Mammary epithelial cell (primary cell): ENCODE measurements around the gene LONRF2.

Experiments
- EZH2 ChIP-seq: IDR thresholded peaks from 2 replicates; pipeline ENCODE4 v1.6.1; 2012; ENCODE audit warnings: low read length, inconsistent platforms, borderline replicate concordance
- TF ChIP-seq, protein P1 (sequence below), 2 donors: IDR thresholded peaks in 1 of 2; conservative IDR thresholded peaks in 1 of 2; 2 replicates each; pipeline ENCODE4 v1.5.1; 2011 to 2012; ENCODE audit warnings: inconsistent platforms in 2 of 2, low read length in 2 of 2, mild to moderate bottlenecking in 2 of 2, control low read depth in 1 of 2, low read depth in 1 of 2; ENCODE audit not compliant: insufficient read depth in 1 of 2; ENCODE audit errors: extremely low read depth in 1 of 2

DNA sequence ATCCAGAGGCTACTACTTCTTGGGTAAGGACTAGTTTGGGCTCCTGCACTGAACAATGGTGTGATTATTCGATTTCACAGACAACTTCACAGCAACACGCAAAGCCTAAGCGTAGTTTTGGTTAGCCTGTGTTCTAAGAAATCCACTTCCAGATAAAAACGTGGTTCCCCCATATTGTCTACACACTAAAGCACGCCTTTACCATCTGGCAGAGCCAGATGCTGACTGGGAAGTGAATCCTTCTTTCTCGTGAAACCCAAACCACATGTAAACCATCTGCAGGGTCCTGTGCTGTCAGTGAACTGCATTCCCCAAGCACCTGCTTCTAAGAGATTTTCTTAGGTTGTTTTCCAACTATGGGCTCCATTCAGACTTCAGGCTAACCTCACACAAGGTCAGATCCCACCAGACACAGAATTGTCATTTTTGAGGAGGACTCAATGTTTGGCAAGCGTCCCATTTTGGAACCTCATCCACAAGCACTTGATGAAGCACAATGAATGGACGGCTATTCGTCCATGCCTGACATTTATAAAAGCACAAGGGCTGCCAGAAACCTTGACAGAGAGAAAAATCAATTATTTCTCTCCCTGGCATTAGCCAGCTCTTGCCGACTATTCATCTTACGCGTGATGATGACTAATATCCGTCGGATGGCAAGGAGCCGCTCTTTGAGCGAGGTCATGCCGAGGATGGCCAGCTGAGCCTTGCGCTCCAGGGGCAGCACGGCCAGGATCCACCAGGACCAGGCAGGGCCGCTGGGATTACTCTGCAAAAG is 38.4 kb downstream of the LONRF2 start:
- TF ChIP-seq, protein P1, sequence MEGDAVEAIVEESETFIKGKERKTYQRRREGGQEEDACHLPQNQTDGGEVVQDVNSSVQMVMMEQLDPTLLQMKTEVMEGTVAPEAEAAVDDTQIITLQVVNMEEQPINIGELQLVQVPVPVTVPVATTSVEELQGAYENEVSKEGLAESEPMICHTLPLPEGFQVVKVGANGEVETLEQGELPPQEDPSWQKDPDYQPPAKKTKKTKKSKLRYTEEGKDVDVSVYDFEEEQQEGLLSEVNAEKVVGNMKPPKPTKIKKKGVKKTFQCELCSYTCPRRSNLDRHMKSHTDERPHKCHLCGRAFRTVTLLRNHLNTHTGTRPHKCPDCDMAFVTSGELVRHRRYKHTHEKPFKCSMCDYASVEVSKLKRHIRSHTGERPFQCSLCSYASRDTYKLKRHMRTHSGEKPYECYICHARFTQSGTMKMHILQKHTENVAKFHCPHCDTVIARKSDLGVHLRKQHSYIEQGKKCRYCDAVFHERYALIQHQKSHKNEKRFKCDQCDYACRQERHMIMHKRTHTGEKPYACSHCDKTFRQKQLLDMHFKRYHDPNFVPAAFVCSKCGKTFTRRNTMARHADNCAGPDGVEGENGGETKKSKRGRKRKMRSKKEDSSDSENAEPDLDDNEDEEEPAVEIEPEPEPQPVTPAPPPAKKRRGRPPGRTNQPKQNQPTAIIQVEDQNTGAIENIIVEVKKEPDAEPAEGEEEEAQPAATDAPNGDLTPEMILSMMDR (conservative IDR thresholded peaks at IDR 0.05 in 1 of 2, IDR thresholded peaks at IDR 0.05 in 1 of 2; ENCODE audit: extremely low read depth in 1 of 2, insufficient read depth in 1 of 2, low read depth in 1 of 2, low read length in 2 of 2): no peak
- no peak for TF ChIP-seq EZH2
